ENCODE data around the gene COL20A1.

DNA sequence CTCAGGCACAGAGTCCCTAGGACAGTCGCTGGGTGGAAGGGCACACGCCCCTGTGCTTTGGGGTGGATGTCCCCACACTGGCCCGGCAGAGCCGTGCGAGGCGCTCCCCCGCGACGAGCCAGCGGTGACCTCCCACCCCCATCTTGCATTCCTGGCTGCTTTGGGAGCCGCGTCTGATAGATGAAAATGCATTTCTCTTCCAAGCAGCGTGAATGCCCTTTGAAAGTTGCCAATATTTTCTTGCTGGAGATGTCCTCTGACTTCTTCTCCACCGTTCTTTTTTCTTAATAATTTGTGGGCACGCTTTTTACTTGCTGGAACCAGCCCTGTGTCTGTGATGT is 29.9 kb downstream of the COL20A1 start:
- TF ChIP-seq, protein P1, sequence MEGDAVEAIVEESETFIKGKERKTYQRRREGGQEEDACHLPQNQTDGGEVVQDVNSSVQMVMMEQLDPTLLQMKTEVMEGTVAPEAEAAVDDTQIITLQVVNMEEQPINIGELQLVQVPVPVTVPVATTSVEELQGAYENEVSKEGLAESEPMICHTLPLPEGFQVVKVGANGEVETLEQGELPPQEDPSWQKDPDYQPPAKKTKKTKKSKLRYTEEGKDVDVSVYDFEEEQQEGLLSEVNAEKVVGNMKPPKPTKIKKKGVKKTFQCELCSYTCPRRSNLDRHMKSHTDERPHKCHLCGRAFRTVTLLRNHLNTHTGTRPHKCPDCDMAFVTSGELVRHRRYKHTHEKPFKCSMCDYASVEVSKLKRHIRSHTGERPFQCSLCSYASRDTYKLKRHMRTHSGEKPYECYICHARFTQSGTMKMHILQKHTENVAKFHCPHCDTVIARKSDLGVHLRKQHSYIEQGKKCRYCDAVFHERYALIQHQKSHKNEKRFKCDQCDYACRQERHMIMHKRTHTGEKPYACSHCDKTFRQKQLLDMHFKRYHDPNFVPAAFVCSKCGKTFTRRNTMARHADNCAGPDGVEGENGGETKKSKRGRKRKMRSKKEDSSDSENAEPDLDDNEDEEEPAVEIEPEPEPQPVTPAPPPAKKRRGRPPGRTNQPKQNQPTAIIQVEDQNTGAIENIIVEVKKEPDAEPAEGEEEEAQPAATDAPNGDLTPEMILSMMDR (IDR thresholded peaks at IDR 0.05) = no peak
- no peak for TF ChIP-seq POLR2A (IDR thresholded peaks at IDR 0.05)

All from right lobe of liver (tissue), 4 donors.